ENCODE measurements around the gene PRICKLE2.

Gene PRICKLE2

DNA sequence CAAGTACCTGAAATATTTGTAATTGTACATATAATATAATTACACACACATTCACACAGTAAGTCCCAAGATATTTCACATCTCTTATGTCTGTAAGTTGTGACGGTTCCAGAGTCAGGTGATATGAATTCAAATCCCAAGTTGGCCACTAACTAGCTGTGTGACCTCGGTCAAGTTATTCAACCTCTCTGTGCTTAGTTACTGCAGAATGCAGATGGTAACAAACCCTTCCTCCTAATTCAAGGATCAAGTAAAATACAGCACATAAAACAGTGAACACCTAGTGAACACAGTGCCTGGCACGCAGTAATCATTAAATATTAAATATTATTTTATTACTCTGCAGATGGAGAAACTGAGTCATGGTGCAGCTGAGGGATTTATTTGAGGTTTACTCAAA is 6.9 kb downstream of the PRICKLE2 start:
- no peak for DNase-seq

GRCh38 chr3:64216274-64217147 is 8.8 kb downstream of the PRICKLE2 start:
- no peak for DNase-seq

DNA sequence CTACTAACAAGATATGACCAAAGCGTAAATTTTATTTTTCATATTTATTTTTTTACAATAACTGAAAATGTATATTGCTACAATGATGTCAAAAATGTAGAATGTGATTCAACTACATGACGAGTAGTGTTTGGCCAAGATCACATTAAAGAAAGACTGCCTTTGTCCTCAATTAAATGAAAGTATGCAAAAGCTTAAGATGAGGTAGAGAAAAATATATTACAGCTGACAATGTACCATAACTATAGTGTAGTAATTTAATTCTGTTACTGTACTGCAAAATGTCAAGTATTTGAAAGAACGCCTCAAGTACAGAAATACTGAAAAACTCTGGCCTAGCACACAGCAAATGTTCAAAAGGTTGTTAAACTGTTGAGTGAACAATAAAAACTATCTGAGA is 9.7 kb downstream of the PRICKLE2 start:
- no peak for DNase-seq

GRCh38 chr3:64215103-64215502 is 10.2 kb downstream of the PRICKLE2 start:
- no peak for DNase-seq

GRCh38 chr3:64214381-64215018 is 10.8 kb downstream of the PRICKLE2 start:
- no peak for DNase-seq

- DNase-seq: no peak
Observed at GRCh38 chr3:64213962-64214379, 11.3 kb downstream of the PRICKLE2 start.

GRCh38 chr3:64213224-64213878 is 11.9 kb downstream of the PRICKLE2 start:
- no peak for DNase-seq

- no peak for DNase-seq
Observed at GRCh38 chr3:64209866-64210621, 15.2 kb downstream of the PRICKLE2 start.

GRCh38 chr3:64207289-64208080 is 17.8 kb downstream of the PRICKLE2 start:
- DNase-seq: no peak

DNA sequence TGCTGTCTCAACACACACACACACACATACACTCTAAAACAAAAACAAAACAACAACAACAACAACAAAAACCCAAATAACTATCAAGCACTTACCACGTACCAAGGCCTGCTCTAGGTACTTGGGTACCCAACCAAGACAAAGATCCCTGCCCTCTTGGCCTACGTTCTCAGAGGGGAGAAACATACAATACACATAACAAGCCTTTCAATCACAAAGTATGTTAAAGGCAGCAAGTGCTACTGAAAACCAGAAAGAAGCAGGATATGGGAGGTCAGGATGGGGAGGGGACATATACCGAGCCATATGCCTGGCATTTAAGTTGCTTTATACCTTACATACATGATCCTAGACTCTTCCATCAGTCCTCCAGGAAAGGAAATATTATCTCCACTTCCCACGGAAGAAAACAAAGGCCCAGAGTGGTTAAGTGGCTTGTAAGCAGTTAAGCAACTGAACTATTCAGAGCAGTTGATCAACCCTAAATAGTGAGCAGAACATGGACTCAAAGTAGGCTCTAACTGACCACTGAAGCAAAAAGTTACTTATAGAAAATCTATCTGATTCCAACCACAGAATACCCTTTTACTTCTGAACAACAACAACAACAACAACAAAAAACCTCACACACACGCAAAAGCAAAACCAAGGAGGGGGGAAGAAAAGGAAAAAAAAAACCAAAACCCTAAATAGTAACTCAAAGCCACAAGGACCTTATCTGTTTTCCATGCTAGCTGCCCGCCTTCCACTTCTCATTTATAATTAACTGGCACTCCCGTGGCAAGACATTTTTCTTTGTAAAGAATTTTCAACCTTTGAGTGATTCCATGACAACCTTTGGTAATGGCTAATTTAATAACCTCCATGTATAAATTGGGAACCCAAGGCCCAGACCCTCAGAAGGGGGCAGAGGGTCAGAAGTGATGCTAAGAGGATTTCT is 21.0 kb downstream of the PRICKLE2 start:
- DNase-seq: no peak

DNA sequence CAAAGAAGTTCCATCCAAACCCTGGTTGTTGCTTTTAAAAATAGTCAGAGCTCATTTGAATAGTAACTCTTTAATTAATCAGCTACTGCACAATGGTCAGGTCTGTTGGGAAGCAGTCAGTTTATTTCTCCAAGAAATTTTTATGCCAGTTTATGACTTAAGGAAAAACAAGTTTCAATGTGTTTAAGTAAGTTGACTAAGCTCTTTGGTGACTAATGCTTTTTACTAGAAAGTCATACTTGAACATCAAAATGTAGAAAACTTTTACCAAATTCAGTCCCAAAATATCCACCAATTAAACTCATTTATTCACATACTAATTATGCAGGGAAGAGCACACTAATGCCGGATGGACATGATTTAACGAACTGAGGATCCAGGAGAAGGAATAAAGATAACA is 22.1 kb downstream of the PRICKLE2 start:
- no peak for DNase-seq

- no peak for DNase-seq
Observed at GRCh38 chr3:64199932-64200331, 25.3 kb downstream of the PRICKLE2 start.

- no peak for DNase-seq
Observed at GRCh38 chr3:64196236-64196929, 28.9 kb downstream of the PRICKLE2 start.

GRCh38 chr3:64195789-64196188 is 29.5 kb downstream of the PRICKLE2 start:
- DNase-seq: no peak

DNA sequence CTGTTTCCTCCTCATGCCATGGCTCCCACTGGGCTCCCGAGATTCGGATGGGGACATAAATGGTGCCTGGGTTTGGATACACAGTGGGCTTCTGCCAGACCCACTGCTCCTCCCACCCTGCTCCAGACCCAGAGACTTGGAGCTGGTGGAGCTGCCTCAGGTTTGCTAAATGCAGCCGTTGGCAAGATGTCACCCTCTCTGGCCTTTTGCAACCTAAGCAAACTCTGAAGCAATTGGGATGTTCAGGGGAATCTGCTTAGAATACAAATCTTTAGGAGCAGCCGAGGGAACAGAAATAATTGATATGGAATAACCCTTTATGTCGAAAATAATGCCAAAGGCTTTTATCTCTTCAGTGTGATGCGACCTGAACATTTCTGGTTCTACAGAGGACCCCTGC is 33.4 kb downstream of the PRICKLE2 start:
- no peak for DNase-seq

- no peak for DNase-seq
Observed at GRCh38 chr3:64190517-64191515, 34.5 kb downstream of the PRICKLE2 start.

DNA sequence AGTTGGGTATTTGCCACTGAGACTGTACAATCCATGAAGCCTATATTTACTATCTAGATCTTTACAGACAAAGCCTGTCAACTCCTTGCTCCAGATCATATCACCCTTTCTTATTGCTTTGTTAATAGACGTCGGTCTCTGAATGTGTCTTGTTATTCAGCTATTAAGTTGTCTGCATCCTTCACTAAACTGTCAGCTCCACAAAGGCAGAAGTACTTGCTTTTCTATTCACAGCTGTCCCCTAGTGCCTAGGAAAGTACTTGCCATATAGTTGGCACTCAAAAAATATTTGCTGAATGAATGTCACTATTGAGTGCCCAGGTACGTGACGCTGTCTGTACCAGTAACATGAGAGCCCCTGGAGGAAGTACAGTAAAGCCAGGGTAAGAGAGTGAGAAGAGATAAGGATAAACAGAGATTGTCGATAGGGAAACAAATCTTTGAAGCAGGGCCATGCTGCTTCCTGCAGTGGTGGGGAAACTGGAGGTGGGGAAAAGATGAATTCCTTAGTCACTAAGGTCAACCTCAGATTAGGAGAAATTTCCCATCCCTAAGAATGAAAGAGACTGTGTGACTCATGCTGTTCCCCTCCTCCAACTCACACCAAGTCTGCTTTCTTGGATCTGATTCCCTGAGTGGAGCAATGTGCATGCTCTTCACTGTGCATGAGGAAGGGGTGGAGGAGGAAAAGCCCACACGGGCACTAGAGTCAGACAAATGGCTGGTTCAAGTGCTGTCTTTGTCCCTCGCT is 36.3 kb downstream of the PRICKLE2 start:
- no peak for DNase-seq

All from activated CD4-positive, alpha-beta T cell treated with anti-CD3 and anti-CD28 coated beads, Interleukin-10, Interleukin-2, amounts not matched to agents 100 ng/mL and 50 ng/mL, durations not matched to agents 16 hours and 8 hours (primary cell).